HL-60 (cell line): ENCODE measurements around the gene GOLM1.

Experiments
- DNase-seq, 2 experiments: peaks; one replicate each; pipeline ENCODE4 v3.0.0-alpha.2; 2010 to 2020; ENCODE audit warnings: low read depth in 1 of 2, low spot score in 1 of 2
- H3K27ac ChIP-seq: fragments of 250-450 bp; sonication (Bioruptor Pico); replicated peaks from 2 replicates; pipeline ENCODE4 v1.5.1; 2020; ENCODE audit warnings: mild to moderate bottlenecking, moderate library complexity
- H3K27me3 ChIP-seq: fragments of 250-450 bp; sonication (Bioruptor Pico); 2 replicates; pipeline ENCODE4 v1.5.1; 2021; ENCODE audit warnings: mild to moderate bottlenecking, moderate library complexity; ENCODE audit not compliant: insufficient read depth, poor library complexity, severe bottlenecking
- H3K4me3 ChIP-seq: replicated peaks from 2 replicates; pipeline ENCODE4 v1.5.1; 2011; ENCODE audit warnings: mild to moderate bottlenecking, control low read depth, low read length; ENCODE audit not compliant: insufficient read depth
- GABPA ChIP-seq: IDR thresholded peaks from 2 replicates; pipeline ENCODE4 v1.6.1; 2012; ENCODE audit warnings: low read depth
- POLR2AphosphoS5 ChIP-seq: IDR thresholded peaks from 2 replicates; pipeline ENCODE4 v1.6.1; 2012; ENCODE audit warnings: low read depth
- SPI1 ChIP-seq: IDR thresholded peaks from 2 replicates; pipeline ENCODE4 v1.6.1; 2012; ENCODE audit warnings: low read depth, mild to moderate bottlenecking, borderline replicate concordance
- TF ChIP-seq, protein P1 (sequence below): IDR thresholded peaks from 2 replicates; pipeline ENCODE4 v1.6.1; 2012; ENCODE audit warnings: low read depth; ENCODE audit not compliant: insufficient replicate concordance
- TF ChIP-seq, protein P2 (sequence below): IDR thresholded peaks from one replicate; pipeline ENCODE4 v1.5.1; 2011; ENCODE audit warnings: low read length, control low read depth, inconsistent platforms; ENCODE audit not compliant: insufficient read depth

GOLM1 gene

DNA sequence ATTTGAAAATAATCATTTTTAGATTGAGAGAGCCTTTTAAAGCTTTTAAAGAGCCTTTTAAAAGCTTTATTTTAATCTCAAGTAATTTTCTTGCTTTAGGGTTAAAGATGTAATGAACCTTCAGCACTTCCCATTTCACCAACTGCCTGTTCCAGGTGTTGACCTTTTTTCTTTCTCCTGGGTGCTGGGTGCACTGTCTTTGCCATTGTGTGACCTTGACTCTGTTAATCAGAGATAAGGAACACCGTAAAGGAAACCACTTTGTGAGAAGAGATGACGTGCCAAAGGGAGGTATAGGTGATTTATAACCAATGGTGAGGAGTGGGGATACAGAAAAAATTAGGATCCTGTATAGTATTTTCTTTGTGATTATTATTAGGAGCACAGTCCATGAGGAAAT is 90.2 kb downstream of the GOLM1 start:
- TF ChIP-seq, protein P1, sequence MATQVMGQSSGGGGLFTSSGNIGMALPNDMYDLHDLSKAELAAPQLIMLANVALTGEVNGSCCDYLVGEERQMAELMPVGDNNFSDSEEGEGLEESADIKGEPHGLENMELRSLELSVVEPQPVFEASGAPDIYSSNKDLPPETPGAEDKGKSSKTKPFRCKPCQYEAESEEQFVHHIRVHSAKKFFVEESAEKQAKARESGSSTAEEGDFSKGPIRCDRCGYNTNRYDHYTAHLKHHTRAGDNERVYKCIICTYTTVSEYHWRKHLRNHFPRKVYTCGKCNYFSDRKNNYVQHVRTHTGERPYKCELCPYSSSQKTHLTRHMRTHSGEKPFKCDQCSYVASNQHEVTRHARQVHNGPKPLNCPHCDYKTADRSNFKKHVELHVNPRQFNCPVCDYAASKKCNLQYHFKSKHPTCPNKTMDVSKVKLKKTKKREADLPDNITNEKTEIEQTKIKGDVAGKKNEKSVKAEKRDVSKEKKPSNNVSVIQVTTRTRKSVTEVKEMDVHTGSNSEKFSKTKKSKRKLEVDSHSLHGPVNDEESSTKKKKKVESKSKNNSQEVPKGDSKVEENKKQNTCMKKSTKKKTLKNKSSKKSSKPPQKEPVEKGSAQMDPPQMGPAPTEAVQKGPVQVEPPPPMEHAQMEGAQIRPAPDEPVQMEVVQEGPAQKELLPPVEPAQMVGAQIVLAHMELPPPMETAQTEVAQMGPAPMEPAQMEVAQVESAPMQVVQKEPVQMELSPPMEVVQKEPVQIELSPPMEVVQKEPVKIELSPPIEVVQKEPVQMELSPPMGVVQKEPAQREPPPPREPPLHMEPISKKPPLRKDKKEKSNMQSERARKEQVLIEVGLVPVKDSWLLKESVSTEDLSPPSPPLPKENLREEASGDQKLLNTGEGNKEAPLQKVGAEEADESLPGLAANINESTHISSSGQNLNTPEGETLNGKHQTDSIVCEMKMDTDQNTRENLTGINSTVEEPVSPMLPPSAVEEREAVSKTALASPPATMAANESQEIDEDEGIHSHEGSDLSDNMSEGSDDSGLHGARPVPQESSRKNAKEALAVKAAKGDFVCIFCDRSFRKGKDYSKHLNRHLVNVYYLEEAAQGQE: no peak
- TF ChIP-seq POLR2AphosphoS5 (no peak), SPI1 (no peak), GABPA (no peak)
- TF ChIP-seq, protein P2, sequence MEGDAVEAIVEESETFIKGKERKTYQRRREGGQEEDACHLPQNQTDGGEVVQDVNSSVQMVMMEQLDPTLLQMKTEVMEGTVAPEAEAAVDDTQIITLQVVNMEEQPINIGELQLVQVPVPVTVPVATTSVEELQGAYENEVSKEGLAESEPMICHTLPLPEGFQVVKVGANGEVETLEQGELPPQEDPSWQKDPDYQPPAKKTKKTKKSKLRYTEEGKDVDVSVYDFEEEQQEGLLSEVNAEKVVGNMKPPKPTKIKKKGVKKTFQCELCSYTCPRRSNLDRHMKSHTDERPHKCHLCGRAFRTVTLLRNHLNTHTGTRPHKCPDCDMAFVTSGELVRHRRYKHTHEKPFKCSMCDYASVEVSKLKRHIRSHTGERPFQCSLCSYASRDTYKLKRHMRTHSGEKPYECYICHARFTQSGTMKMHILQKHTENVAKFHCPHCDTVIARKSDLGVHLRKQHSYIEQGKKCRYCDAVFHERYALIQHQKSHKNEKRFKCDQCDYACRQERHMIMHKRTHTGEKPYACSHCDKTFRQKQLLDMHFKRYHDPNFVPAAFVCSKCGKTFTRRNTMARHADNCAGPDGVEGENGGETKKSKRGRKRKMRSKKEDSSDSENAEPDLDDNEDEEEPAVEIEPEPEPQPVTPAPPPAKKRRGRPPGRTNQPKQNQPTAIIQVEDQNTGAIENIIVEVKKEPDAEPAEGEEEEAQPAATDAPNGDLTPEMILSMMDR: no peak

DNA sequence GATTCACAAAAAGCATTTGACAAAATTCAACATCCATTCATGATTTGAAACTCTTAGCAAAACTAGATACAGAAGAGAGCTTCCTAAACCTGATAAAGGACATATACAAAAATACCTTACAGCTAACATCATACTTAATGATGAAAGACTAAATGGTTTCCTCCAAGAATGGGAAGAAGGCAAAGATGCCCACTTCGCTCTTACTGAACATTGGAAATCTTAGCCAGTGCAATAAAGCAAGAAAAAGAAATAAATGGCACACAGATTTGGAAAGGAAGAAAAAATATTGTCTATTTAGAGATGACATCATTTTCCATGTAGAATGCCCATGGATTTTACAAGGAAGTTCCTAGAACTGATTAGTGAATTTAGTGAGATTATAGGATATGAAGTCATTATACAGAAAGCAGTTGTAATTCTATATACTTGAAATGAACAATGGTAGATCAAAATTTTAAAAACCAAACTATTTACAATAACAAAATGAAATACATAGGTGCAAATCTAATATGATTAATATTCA is 94.0 kb downstream of the GOLM1 start:
- Histone ChIP-seq H3K27ac (no peak overlapping the region), H3K4me3 (no peak overlapping the region), H3K27me3 (no peaks in the 10 kb centered on the region)
- DNase-seq: no peak
- no peak for TF ChIP-seq POLR2AphosphoS5

More for the DNA sequence above, 90.2 kb downstream of the GOLM1 start:
- no peak overlapping the region for H3K4me3 ChIP-seq
- H3K27ac ChIP-seq: no peak overlapping the region
- DNase-seq: no peak
- no peaks in the 10 kb centered on the region for H3K27me3 ChIP-seq

DNA sequence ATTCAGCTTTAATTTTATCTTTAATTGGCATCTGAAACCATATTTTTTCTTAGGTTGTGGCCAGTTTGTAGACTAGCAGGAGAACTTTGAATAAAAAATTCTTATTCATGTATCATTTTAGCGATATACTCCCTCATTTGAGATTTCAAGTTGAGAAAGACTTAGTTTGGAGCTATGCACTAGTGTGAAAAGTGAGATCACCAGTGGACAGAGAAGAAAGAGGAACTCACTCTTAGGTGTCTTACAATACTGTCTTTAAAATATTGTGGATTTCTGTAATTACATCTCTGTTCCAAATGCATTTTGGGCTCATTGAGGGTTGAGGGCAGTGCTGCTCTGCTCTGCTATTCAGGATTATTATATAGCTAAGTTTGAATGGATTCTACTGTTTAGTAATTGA is 103.8 kb downstream of the GOLM1 start:
- DNase-seq: no peak
- Histone ChIP-seq H3K27me3 (no peaks in the 10 kb centered on the region), H3K27ac (no peak overlapping the region), H3K4me3 (no peak overlapping the region)
- TF ChIP-seq, protein P1: no peak
- TF ChIP-seq, protein P2: no peak
- peak; percentile 77 for TF ChIP-seq SPI1

DNA sequence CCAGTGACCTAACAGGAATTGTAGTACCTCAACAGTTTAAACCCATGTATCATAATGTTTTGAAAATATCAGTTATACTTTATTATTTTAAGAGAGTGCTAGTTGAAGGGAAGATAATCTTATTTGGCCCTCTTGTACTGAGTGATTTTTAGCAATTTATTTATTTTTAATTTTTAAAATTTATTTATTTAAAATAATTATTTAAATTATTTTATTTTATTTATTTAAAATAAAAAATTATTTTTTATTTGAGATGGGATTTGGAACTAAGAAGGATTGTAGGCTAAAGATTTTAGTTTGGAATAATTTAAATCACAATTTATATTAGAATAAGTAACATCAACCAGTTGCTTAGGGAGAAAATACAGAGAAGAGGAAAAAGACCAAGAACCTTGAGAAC is 104.3 kb downstream of the GOLM1 start:
- no peak for DNase-seq
- no peaks in the 10 kb centered on the region for H3K27me3 ChIP-seq
- no peak overlapping the region for H3K4me3 ChIP-seq
- no peak overlapping the region for H3K27ac ChIP-seq
- TF ChIP-seq POLR2AphosphoS5 (no peak), GABPA (no peak), SPI1 (no peak)
- TF ChIP-seq, protein P1: no peak
- TF ChIP-seq, protein P2: no peak
